T-helper 2 cell (primary cell): ENCODE measurements around the gene SLC6A9.

Experiments
- DNase-seq, 5 experiments: peaks; one replicate each; pipeline versions ENCODE4 v3.0.0 to v3.0.0-alpha.2; 2012 to 2022

Gene SLC6A9

DNA sequence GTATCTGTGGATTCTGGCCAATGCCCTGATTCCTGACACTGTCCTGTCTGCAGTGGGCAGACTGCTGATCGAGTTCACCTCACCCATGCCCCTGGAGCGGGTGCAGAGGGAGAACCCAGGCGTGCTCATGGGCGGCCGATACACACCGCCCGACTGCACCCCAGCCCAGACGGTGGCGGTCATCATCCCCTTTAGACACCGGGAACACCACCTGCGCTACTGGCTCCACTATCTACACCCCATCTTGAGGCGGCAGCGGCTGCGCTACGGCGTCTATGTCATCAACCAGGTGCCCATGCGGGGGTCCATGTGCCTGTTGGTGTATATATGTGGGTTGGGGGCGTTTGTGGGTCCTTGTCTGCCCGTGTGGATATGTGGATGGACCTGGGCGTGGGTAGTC is 49.6 kb downstream of the SLC6A9 start:
- DNase-seq = no peak

DNA sequence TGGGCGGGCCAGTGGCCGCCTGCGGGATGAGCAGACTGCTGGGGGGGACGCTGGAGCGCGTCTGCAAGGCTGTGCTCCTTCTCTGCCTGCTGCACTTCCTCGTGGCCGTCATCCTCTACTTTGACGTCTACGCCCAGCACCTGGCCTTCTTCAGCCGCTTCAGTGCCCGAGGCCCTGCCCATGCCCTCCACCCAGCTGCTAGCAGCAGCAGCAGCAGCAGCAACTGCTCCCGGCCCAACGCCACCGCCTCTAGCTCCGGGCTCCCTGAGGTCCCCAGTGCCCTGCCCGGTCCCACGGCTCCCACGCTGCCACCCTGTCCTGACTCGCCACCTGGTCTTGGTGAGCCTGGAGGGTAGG is 50.1 kb downstream of the SLC6A9 start:
- DNase-seq = no peak

DNA sequence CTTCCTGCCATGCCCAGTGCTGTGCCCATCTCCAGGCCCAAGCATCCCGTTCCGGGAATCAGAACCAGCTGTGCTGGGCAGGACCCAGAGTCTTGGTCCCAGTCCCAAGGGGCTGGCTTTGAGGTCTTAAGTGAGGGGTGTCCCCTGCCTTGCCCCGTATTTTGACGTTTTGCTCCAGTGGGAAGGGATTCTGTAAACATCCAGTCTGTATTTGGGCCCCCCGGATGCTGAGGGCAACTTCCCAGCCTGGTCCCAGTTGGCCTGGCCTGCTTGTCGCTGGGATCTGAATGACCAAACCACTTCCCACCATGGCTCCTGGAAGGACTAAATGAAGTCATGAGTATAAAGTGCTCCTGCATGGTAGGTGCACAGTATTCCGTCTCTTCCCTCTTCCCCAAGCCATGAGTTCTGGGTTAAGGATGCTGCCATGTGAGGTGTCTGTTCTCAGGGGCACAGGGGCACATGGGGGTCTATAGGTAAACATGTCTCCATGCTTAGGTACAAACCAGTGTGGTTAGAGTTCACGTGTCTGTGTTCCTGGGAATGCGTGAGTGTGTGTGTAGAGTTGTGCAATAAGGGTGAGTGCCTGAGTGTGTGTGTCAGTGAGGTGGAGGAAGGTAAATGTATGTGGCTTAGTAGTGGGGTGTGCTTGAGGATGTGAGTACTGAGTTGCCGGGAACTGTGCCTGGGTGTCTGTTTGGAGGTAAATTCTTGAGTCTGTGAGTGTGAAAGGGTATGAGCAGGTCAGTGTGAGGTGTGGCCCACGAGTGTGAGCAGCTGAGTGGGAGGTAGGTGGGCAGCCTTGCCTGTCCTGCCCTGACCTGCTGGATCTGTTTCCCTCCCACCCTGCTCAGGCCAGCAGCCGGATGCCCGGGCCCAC is 50.8 kb downstream of the SLC6A9 start:
- DNase-seq = no peak

DNA sequence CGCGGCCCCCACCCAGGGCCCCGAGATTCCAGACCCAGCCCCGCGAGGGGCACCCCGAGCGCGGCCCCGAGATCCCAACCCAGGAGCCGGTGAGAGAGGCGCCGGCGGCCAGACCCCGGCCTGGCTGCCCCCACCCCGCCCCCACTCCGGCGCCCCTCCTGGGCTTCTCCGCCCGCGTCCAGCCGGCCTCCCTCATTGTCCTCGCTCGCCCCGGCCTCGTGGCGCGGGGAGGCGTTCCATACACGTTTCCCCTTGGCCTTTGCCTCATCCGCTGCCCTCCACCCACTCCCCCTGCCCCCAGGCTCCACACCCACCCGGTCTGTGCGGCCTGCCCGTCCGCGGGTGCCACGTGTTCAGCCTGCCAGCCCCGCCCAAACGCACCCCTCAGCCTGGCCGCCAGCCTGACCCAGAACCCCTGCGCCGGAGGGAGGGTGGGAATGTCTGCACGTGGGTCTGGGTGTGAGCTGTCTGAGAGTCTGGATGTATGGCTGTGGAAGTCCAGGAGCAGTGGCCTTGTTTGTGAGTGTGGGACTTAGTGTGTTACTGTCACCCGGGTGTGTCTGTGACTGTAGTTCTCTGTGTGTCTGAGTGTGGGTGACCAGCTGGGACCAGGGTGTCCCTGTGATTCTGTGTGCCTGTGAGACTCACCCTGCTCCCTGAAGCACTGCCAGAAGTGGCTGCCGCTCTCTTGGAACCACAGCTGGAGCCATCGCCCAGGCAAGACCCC is 51.6 kb downstream of the SLC6A9 start:
- DNase-seq = peak in 2 of 5 experiments; percentile 19 to 24

DNA sequence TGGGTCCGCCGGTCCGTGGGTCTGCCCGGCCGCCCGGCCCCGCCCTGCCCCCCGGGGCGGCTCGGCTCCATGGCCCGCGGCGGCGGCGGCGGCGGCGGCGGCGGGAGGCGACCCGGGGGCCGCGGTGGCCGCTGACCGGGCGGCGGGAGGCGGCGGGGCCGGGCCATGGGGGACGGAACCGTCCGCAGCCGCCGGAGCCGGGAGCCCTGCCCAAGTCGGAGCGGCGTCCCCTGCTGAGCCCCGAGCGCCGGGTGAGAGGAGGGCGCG is 52.1 kb downstream of the SLC6A9 start:
- no peak for DNase-seq

DNA sequence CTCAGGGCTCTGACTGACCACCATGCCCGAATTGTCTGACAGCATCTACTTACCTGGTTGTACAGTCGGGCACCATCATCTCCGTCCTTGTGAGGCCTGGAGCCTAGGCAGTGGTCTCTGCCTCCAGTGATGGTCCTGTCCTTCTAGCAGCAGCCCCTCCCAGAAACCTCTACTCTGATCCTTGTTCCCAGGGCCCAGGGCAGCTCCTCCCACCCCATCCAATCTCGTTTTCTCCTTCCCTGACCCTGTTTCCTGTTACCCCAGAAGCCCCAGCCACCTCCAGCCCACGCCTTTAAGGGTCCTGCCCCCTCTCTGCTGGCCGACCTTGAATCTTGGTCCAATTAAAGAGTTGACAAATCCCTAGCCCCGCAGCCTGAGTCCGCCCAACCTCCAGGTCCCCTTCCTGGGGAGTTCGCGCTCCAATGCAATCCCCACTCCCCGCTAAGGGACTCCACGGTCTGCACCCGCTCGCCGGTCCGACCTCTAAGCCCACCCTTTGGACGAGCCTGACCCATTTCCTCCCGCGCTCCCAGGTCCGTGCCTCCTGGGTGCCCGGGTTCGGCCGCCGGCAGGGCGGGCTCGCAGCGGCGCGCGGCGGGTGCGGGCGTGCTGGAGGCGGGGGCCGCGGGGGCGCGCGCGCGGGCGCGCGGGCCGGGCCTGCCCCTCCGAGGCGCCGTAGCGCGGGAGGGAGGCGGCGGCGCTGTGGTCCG is 52.6 kb downstream of the SLC6A9 start, which contains the start of gene B4GALT2:
Gene B4GALT2, plus strand, starts transcription at position 660 of the 710 bp plus-strand sequence. CDS start 1,951 bp downstream, outside the sequence.
- DNase-seq = peak in 3 of 5 experiments; percentile 12 to 69 (median 25)

DNA sequence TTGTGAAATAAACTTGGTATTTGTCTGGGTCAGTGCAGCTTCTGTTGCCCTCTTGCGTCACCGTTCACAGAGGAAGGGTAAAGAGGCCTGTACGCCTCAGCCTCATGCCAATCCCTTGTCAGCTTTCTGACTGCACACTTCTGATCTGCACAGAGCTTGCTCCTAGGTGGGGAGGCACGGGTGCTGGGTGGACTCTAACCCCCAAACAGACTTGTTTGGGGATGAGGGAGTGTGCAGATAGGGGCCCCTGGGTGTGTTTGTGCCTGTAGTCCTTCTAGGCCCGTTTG is 53.1 kb downstream of the SLC6A9 start:
- no peak for DNase-seq

DNA sequence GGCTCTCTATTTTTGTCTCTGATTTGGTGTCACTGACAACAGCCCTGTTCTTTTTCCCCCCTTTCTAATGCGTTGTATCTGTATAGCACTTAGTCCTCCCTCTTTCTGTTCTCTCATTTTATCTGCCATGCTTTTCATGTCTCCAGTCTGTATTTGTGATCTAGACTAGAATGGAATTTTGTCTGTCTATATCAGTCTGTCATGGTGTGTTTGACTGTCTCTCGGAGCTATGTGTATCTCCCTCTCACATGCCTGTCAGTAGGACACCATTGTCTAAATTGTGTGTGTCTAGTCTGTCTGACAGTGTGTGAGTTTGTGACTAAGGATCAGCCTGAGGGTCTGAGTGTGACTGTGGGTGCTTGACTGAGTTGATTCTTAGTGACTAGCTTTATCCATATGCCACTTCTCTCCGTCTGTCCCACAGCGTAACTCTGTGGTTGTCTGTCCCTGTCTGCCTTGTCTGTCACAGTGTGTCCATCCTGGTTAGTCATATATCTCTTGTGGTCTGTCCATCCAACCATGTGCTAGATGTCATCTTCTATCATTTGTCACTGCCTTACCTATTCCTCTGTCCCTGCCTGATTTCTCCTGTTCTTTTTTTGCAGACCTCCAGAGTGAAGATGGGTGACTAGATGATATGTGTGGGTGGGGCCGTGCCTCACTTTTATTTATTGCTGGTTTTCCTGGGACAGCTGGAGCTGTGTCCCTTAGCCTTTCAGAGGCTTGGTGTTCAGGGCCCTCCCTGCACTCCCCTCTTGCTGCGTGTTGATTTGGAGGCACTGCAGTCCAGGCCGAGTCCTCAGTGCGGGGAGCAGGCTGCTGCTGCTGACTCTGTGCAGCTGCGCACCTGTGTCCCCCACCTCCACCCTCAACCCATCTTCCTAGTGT is 53.6 kb downstream of the SLC6A9 start:
- no peak for DNase-seq

DNA sequence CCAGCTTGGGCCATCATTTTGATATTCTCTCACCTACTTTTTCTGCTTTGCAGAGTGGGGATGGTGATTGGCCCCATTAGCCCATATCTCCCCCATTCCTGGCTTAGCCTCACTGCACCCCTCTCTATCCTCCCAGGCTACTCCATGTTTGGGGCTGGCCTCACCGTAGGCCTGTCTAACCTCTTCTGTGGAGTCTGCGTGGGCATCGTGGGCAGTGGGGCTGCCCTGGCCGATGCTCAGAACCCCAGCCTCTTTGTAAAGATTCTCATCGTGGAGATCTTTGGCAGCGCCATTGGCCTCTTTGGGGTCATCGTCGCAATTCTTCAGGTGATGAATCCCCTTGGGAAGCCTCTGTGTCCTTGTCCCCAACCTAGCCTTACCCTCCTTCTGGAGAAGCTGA is 54.4 kb downstream of the SLC6A9 start:
- DNase-seq = no peak

DNA sequence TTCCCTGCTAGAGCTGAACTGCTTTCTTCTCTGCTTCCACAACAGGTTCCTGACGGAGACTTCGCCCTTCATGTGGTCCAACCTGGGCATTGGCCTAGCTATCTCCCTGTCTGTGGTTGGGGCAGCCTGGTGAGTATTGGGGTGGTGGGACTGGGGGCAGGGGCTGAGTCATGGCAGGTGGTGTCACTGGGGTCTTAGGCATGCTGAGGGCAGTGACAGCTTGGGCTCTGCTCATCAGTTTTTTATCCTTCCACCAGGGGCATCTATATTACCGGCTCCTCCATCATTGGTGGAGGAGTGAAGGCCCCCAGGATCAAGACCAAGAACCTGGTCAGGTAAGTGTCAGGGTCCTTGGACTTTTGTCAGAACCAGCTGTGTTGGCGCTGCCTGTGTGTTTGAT is 55.2 kb downstream of the SLC6A9 start:
- DNase-seq = no peak

DNA sequence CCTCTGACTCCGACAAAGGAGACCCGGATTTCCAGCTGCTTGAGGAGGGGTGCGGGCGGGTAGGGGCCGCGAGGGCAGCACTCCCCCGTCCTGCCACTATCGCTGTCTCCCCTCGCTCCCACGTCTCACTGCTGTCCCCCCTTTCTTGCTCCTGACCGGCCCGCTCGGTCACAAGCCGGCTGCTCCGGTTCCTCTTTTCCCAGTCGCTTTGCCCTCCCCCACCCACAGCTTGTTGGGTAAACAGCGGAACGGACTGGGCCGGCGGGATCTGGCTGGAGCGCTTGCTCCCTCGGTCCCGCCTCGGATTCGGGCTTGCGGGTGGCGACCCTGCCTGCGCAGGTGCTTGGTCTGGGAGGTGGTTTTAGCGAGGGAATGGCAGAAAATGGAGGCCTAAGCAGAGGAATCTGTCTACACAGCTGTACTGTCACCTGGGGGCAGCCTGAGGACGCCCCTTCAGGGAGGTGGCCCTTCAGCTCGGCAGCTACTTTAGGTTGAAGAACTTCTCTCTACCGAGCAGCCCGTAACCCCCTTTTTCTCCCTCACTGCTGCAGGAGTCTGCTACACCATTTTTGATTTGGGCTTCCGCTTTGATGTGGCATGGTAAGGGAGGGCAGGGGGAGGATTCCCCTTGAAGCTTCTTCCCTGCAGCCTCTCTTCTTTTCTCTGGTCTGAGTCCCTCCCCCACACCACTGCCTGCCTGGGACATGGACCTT is 55.9 kb downstream of the SLC6A9 start:
- DNase-seq = peak in 2 of 5 experiments; percentile 36 to 50

DNA sequence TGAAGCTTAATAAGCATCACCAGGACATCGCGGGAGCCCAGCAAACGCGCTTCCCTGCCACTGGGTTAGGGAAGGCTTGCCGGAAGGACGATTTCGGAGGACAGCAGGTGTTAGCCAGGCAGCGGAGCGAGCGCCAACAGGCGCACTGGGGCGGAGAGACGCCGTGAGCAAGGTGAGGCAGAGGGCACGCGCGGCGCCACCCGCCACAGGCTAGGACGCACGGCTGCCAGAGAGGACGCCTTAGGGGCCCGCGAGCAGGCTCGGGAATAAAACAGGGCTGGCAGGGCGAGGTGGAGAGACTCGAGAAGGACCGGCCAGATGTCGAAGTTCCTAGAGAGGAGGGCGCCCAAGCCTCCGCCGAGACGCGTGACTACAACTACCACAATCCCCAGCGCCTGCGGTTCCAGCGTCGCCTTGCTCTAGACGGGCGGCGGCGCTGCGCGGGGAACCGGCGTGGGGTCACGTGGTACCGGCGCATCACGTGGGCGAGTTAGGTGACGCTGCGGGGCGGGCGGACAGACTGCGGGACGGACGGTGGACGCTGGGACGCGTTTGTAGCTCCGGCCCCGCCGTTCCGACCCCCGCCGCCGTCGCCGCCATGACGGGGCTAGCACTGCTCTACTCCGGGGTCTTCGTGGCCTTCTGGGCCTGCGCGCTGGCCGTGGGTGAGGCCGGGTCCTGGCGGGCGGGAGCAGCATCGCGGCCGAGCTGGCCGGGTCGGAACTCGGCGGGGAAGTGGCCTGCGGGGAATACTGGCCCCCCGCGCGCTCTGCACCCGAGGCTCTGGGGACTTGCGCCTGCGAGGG is 56.6 kb downstream of the SLC6A9 start, which contains the start of gene ATP6V0B:
Gene ATP6V0B, plus strand, starts transcription at position 518 of the 806 bp plus-strand sequence. Its CDS starts 81 bp downstream, at position 599.
- peak; percentile 84 to 95 (median 91) for DNase-seq

DNA sequence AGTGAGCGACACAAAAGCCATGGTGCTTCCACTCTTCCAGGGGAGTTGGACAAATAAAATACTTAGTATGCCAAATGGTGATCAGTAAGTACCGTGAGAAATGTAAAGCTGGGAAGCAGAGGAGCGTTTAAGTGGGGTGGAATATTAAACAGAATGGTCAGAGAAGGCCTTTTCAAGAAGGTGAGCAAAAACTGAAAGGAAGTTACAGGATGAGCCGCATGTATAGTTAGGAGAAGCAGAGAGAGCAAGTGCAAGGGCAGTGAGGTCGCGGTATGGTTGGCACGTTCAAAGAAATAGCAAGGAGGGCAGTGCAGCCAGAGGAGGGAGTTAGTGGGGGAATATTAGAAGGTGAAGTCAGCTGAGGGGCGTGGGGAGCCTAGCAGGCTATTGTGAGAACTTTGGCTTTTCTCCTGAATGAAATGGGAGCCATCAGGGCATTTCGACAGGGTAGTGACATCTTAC is 57.2 kb downstream of the SLC6A9 start:
- no peak for DNase-seq

DNA sequence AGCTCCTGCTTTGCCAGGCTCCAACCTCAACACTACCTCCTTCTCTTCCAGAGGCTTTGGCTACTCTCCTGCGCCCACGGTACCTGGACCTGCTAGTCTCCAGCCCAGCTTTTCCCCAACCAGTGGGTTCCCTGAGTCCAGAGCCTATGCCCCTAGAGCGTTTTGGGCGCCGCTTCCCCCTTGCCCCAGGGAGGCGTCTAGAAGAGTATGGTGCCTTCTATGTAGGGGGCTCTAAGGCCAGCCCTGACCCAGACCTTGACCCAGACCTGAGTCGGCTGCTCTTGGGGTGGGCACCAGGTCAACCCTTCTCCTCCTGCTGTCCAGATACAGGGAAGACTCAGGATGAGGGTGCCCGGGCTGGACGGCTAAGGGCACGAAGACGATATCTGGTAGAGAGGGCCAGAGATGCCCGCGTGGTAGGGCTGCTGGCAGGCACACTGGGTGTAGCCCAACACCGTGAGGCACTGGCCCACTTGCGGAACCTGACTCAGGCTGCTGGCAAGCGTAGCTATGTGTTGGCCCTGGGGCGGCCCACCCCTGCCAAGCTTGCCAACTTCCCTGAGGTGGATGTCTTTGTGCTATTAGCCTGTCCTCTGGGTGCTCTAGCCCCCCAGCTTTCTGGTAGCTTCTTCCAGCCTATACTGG is 59.8 kb downstream of the SLC6A9 start:
- DNase-seq = no peak

DNA sequence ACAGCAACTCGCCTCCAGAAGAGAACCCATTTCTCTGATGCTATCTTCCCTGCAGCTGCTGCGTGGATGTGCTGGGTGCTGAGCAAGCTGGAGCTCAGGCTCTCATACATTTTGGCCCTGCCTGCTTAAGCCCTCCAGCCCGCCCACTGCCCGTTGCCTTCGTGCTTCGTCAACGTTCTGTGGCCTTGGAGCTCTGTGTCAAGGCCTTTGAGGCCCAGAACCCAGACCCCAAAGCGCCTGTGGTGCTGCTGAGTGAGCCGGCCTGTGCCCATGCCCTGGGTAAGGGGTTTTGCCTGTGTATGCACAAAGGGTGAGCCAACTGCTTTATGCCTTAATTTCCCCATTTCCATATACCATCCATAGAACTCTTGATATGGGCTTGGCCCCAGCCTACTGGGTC is 60.4 kb downstream of the SLC6A9 start:
- DNase-seq = no peak

DNA sequence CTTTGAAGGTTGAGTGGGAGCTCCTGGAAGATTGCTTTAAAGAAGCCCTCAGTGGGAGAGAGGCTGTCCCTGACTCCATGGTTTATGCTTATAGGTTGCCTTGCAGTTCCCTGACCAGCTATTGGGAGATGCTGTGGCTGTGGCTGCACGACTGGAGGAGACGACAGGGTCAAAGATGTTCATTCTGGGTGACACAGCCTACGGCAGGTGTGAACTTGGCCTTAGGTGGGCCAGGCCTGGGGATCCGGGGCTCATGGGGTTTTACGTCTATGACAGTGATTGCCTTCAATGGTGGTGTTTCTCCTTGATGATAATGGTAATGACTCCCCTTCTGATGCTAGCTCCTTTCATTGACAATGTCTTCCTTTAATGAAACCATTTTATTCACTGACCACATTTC is 60.8 kb downstream of the SLC6A9 start:
- DNase-seq = no peak

DNA sequence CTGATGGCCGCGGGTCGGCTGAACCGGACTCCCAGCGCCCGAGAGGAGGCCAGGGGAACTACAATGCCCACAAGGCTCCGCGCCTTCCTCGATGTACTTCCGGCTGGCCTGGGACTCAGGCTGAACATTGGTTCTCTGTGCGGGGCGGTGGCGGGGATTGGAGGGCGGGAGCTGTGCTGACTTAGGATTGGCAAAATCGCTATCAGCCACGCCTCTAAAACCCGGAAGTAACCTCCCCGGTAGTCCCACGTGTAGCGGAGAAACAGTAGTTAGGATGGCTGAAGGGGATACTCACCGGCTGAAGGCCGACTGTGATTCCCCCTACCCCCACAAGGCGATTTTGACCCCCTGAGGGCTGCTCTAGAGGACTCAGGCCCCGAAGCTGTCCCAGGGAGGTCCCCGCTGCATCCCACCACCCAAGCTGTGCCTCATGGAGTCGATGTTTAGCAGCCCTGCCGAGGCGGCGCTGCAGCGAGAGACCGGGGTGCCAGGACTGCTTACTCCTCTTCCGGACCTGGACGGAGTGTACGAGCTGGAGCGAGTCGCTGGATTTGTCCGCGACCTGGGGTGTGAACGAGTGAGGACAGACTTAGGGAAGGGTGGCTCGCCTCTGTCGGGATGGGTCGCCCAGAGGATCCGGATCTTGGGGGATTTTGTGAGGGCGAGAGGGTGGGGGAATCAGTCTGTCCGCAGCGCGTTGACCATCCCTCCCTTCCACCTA is 61.4 kb downstream of the SLC6A9 start, which contains the start of gene DPH2:
Gene DPH2, plus strand, starts transcription at position 265 of the 721 bp plus-strand sequence. Its CDS starts 166 bp downstream, at position 431.
- peak; percentile 83 to 98 (median 94) for DNase-seq

DNA sequence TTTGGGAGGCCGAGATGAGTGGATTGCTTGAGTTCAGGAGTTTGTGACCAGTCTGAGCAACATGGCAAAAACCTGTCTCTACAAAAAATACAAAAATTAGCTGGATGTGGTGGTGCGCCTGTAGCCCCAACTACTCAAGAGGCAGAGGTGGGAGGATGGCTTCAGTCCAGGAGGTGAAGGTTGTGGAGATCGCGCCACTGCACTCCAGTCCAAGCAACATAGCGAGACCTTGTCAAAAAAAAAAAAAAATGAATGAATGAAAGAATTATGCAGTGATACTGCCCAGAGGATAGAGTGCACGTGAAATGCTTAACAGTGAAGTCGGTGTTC is 61.9 kb downstream of the SLC6A9 start:
- DNase-seq = no peak

DNA sequence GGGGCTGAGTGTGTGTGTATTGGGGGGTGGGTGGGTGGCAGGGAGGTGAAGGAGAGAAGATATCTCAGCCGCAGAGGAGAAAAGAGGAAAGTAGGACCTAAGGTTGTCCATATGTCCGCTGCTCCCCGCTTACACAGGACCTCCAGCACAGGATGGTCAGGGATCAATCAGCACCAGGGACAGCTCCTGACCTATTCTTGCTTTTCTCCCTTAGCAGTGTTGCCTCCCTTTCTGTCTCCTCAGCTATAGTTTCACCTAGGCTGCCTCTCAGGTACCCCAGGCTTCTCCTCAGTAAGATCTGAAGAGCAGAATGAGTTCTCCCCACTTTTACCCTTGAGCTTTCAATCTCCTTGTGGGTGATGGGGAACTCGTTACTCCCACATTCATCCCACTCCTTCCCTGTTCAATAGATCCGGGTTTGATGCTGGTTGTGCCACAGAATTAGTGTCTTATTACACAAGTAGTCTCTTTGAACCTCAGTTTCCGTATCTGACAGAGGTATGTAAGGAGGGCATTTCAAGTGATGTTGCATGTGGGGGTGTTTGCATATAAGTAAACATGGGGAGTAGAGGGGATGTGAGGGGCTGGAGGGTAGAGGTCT is 62.8 kb downstream of the SLC6A9 start:
- DNase-seq = peak in 1 of 5 experiments; percentile 23
